Panc1 (cell line): ENCODE data around the gene SKP1. TPM values are rescaled to one million over a fixed set of nuclear protein-coding genes. Genes with fewer than 3 reads are reported as not detected.

Experiments
- ATAC-seq: fragments of 200-7000 bp; cut with Tn5 transposase; 2 replicates; pipeline ENCODE4 v1.9.1; 2020; ENCODE audit warnings: mild to moderate bottlenecking, moderate library complexity
- BruUV-seq: library from RNA; stranded (reverse); fragments of 400-500 nt; replicated peaks from 2 replicates; lab custom pipeline; 2021; lab: Mats Ljungman, UMichigan
- CTCF ChIA-PET: fragments of 300-600 bp; sonication (Branson Sonifier 250); formaldehyde crosslinking; loops from one replicate; lab custom pipeline; 2022; ENCODE audit warnings: antibody characterized with exemption; lab: Charles Lee
- POLR2A ChIA-PET: fragments of 300-600 bp; sonication (Branson Sonifier 250); formaldehyde crosslinking; loops from one replicate; lab custom pipeline; 2022; ENCODE audit warnings: antibody characterized with exemption; lab: Charles Lee
- DNase-seq: peaks from one replicate; pipeline ENCODE4 v3.0.0-alpha.2; 2010; ENCODE audit warnings: low read depth, low spot score
- H3K27ac ChIP-seq: 2 replicates; pipeline ENCODE4 v1.5.1; 2011; ENCODE audit warnings: mild to moderate bottlenecking, low read length, inconsistent platforms
- H3K27me3 ChIP-seq: fragments of 200-500 bp; sonication (Bioruptor generic); 2 replicates; pipeline ENCODE4 v1.6.0; 2014; ENCODE audit warnings: low read length, inconsistent platforms; ENCODE audit not compliant: control insufficient read depth, insufficient read depth
- H3K36me3 ChIP-seq: fragments of 200-500 bp; sonication (Bioruptor generic); 2 replicates; pipeline ENCODE4 v1.5.1; 2014; ENCODE audit warnings: inconsistent platforms, mild to moderate bottlenecking, low read length, moderate library complexity; ENCODE audit not compliant: control insufficient read depth, insufficient read depth
- H3K4me1 ChIP-seq: 2 replicates; pipeline ENCODE4 v1.5.1; 2011; ENCODE audit warnings: inconsistent platforms, mild to moderate bottlenecking, low read length, moderate library complexity; ENCODE audit not compliant: control insufficient read depth, insufficient read depth
- H3K4me3 ChIP-seq, 2 experiments: 2 replicates each; pipeline ENCODE4 v1.5.1; 2011 to 2012; ENCODE audit warnings: low read depth in 2 of 2, low read length in 2 of 2, mild to moderate bottlenecking in 2 of 2, inconsistent platforms in 1 of 2, moderate library complexity in 1 of 2
- H3K9me3 ChIP-seq: fragments of 200-500 bp; sonication (Bioruptor generic); 2 replicates; pipeline ENCODE4 v1.5.1; 2014; ENCODE audit warnings: low read depth, mild to moderate bottlenecking, inconsistent platforms, low read length, moderate library complexity; ENCODE audit not compliant: control insufficient read depth, insufficient read depth
- POLR2AphosphoS5 ChIP-seq: IDR thresholded peaks from 2 replicates; pipeline ENCODE4 v1.6.1; 2012; ENCODE audit warnings: mild to moderate bottlenecking, low read depth, low read length, moderate library complexity
- SIN3A ChIP-seq: IDR thresholded peaks from 2 replicates; pipeline ENCODE4 v1.6.1; 2012; ENCODE audit warnings: low read depth, mild to moderate bottlenecking, low read length, moderate library complexity, borderline replicate concordance; ENCODE audit not compliant: insufficient read depth
- TCF7L2 ChIP-seq: IDR thresholded peaks from 2 replicates; pipeline ENCODE4 v1.6.1; 2011; ENCODE audit warnings: mild to moderate bottlenecking, low read depth, low read length, inconsistent platforms
- in situ Hi-C: cut with HindIII; loops from 2 replicates; pipeline ENCODE4 v1.10.0; 2016; ENCODE audit warnings: low sequenced_read_pairs, low pct_unique_long_range_greater_than_20kb
- intact Hi-C: fragments of 100-400 bp; cut with micrococcal nuclease; formaldehyde crosslinking; loops from one replicate; pipeline ENCODE4 v1.10.0; 2022; ENCODE audit not compliant: unreplicated experiment
- total RNA-seq: library from RNA; stranded (reverse); gene quantifications from one replicate; pipeline ENCODE4 v1.2.1, GENCODE V29; 2021; ENCODE audit not compliant: unreplicated experiment
- TF ChIP-seq, protein P1 (sequence below): fragments of 450-650 bp; IDR thresholded peaks from 2 replicates; pipeline ENCODE4 v1.5.1; 2017; ENCODE audit warnings: mild to moderate bottlenecking
- TF ChIP-seq, protein P2 (sequence below), 2 experiments: IDR thresholded peaks; 2 replicates each; pipeline ENCODE4 v1.6.1; 2011 to 2012; ENCODE audit warnings: low read depth in 2 of 2, control low read depth in 1 of 2, low read length in 1 of 2, mild to moderate bottlenecking in 1 of 2, moderate library complexity in 1 of 2; ENCODE audit not compliant: insufficient read depth in 1 of 2

Gene SKP1
- total RNA-seq, 1 experiment from 2014 or later: 301 TPM

DNA sequence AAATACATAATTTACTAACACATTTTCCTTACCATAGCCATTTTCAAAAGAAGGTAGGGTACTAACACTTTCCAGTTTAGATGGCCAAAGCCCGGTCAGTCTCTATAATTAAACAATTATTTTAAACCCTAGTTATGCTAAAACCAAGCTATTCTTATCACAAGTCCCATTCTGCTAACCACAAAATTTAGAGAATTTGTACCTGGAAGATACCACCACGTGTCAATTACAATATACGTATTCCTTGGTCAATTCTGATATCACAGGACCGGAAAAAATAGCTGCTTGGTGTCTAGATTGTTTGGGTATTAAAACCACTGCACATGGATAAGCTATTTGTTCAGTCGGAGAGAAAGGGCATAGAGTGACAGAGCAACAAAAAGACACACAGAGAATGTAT lies 18.9 kb upstream of the SKP1 start:
- CTCF ChIA-PET: no interaction called here
- intact Hi-C loops (no loop called here), in situ Hi-C loops (no loop called here)
- Histone ChIP-seq H3K4me3 (no peak overlapping the region), H3K27me3 (no peaks in the 10 kb centered on the region), H3K27ac (no peak overlapping the region), H3K4me1 (no peaks in the 10 kb centered on the region), H3K36me3 (peaks cover 43% of the 10 kb centered on the region), H3K9me3 (no peaks in the 10 kb centered on the region)
- TF ChIP-seq, protein P1, sequence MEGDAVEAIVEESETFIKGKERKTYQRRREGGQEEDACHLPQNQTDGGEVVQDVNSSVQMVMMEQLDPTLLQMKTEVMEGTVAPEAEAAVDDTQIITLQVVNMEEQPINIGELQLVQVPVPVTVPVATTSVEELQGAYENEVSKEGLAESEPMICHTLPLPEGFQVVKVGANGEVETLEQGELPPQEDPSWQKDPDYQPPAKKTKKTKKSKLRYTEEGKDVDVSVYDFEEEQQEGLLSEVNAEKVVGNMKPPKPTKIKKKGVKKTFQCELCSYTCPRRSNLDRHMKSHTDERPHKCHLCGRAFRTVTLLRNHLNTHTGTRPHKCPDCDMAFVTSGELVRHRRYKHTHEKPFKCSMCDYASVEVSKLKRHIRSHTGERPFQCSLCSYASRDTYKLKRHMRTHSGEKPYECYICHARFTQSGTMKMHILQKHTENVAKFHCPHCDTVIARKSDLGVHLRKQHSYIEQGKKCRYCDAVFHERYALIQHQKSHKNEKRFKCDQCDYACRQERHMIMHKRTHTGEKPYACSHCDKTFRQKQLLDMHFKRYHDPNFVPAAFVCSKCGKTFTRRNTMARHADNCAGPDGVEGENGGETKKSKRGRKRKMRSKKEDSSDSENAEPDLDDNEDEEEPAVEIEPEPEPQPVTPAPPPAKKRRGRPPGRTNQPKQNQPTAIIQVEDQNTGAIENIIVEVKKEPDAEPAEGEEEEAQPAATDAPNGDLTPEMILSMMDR: no peak
- TF ChIP-seq, protein P2, sequence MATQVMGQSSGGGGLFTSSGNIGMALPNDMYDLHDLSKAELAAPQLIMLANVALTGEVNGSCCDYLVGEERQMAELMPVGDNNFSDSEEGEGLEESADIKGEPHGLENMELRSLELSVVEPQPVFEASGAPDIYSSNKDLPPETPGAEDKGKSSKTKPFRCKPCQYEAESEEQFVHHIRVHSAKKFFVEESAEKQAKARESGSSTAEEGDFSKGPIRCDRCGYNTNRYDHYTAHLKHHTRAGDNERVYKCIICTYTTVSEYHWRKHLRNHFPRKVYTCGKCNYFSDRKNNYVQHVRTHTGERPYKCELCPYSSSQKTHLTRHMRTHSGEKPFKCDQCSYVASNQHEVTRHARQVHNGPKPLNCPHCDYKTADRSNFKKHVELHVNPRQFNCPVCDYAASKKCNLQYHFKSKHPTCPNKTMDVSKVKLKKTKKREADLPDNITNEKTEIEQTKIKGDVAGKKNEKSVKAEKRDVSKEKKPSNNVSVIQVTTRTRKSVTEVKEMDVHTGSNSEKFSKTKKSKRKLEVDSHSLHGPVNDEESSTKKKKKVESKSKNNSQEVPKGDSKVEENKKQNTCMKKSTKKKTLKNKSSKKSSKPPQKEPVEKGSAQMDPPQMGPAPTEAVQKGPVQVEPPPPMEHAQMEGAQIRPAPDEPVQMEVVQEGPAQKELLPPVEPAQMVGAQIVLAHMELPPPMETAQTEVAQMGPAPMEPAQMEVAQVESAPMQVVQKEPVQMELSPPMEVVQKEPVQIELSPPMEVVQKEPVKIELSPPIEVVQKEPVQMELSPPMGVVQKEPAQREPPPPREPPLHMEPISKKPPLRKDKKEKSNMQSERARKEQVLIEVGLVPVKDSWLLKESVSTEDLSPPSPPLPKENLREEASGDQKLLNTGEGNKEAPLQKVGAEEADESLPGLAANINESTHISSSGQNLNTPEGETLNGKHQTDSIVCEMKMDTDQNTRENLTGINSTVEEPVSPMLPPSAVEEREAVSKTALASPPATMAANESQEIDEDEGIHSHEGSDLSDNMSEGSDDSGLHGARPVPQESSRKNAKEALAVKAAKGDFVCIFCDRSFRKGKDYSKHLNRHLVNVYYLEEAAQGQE (IDR thresholded peaks at IDR 0.05; ENCODE audit: insufficient read depth in 1 of 2, low read depth in 2 of 2, low read length in 1 of 2): no peak
- TF ChIP-seq POLR2AphosphoS5 (no peak), SIN3A (no peak), TCF7L2 (no peak)
- BruUV-seq: no TSS peak
- DNase-seq (no peak), ATAC-seq (no peak)
- POLR2A ChIA-PET: no interaction called here

DNA sequence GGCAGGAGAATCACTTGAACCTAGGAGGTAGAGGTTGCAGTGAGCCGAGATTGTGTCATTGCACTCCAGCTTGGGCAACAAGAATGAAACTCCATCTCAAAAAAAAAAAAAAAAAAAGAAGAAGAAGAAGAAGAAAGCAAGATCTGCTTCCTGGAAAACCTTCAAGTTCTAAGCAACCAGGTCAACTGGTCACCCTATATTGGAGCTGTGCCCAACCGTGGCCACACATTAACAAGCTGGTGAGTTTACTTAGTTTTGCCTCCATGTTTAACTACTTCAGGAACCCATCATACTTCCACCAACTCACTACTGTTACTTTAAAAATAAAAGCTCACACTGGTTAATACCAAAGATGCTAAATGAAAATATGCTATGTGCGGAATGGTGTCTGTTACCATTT lies 12.3 kb upstream of the SKP1 start:
- ATAC-seq (no peak), DNase-seq (no peak)
- no peaks in the 10 kb centered on the region for H3K27me3 ChIP-seq
- no peak overlapping the region for H3K4me3 ChIP-seq
- H3K4me1 ChIP-seq: no peaks in the 10 kb centered on the region; the same call in 1 of the 2 replicates
- no TSS peak for BruUV-seq
- ChIA-PET POLR2A (no interaction called here), CTCF (no interaction called here)
- no peaks in the 10 kb centered on the region for H3K9me3 ChIP-seq
- no peak overlapping the region for H3K27ac ChIP-seq
- in situ Hi-C loops (no loop called here), intact Hi-C loops (no loop called here)
- no peaks in the 10 kb centered on the region for H3K36me3 ChIP-seq
- TF ChIP-seq, protein P1: no peak
- TF ChIP-seq, protein P2 (IDR thresholded peaks at IDR 0.05; ENCODE audit: insufficient read depth in 1 of 2, low read depth in 2 of 2, low read length in 1 of 2): no peak
